Measurements from ENCODE around the gene ATXN8OS. TPM values are rescaled to one million over a fixed set of nuclear protein-coding genes. Genes with fewer than 3 reads are reported as not detected.

ATXN8OS gene
- polyA plus RNA-seq, 1 of the 3 experiments (the other 2 are of a cell fraction): not detected

DNA sequence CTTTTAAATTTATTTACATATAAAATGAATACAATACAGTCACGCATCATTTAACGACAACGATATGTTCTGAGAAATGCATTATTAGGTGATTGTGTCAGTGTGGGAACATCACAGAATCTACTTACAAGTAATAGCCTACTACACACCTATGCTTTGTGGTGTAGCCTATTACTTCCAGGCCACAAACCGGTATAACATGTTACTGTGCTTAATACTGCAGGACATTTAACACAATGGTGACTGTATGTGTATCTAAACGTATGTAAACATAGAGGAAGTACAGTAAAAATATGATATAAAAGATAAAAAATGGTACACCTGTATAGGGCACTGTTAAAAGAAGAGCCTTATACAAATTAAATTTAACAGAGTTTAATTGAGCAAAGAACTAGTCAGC is 63.1 kb downstream of the ATXN8OS start:
- CTCF ChIA-PET: no interaction called here

GRCh38 chr13:70171151-70171550 is 63.5 kb downstream of the ATXN8OS start:
- Histone ChIP-seq H3K4me2 (no peak overlapping the region), H3K9ac (no peak overlapping the region), H3K36me3 (replicated peaks in 1 of 2; ENCODE audit: control insufficient read depth in 1 of 2, insufficient read depth in 2 of 2, low read length in 1 of 2) (no peaks in the 10 kb centered on the region), H3K9me3 (no peaks in the 10 kb centered on the region), H2AFZ (ENCODE audit: low read depth) (no peak overlapping the region), H3K9me2 (no peaks in the 10 kb centered on the region), H3K27ac (ENCODE audit: low read depth in 2 of 2, low read length in 1 of 2) (no peak overlapping the region), H3K27me3 (ENCODE audit: insufficient read depth) (no peaks in the 10 kb centered on the region), H3K4me1 (ENCODE audit: control insufficient read depth in 1 of 2, insufficient read depth in 2 of 2, low read depth in 1 of 2, low read length in 1 of 2) (no peaks in the 10 kb centered on the region), H4K20me1 (ENCODE audit: insufficient read depth) (no peaks in the 10 kb centered on the region), H3K4me3 (ENCODE audit: low read depth in 2 of 2, low read length in 1 of 2) (no peak overlapping the region), H3K79me2 (ENCODE audit: insufficient read depth) (no peaks in the 10 kb centered on the region), H3F3A (replicated peaks; ENCODE audit: insufficient read depth) (no peaks in the 10 kb centered on the region)
- ChIA-PET POLR2A (no interaction called here), CTCF (no interaction called here)
- 17% methylated on average over 3 of the region's 3 CpGs for WGBS (ENCODE audit: low lambda C conversion rate)
- no peak for DNase-seq
- TF ChIP-seq TEAD4 (IDR thresholded peaks at IDR 0.05; ENCODE audit: borderline replicate concordance, insufficient read depth): no peak
- TF ChIP-seq IRF3 (IDR thresholded peaks at IDR 0.05; ENCODE audit: low read depth, low read length): no peak
- TF ChIP-seq MEF2A (IDR thresholded peaks at IDR 0.05; ENCODE audit: borderline replicate concordance, low read depth): no peak
- TF ChIP-seq TCF12 (IDR thresholded peaks at IDR 0.05): no peak
- TF ChIP-seq GABPA (IDR thresholded peaks at IDR 0.05; ENCODE audit: low read depth): no peak
- TF ChIP-seq ELF1 (IDR thresholded peaks at IDR 0.05): no peak
- TF ChIP-seq RFX5 (IDR thresholded peaks at IDR 0.05; ENCODE audit: low read length): no peak
- TF ChIP-seq, protein P1, sequence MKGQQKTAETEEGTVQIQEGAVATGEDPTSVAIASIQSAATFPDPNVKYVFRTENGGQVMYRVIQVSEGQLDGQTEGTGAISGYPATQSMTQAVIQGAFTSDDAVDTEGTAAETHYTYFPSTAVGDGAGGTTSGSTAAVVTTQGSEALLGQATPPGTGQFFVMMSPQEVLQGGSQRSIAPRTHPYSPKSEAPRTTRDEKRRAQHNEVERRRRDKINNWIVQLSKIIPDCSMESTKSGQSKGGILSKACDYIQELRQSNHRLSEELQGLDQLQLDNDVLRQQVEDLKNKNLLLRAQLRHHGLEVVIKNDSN (IDR thresholded peaks at IDR 0.05; ENCODE audit: borderline replicate concordance, low read depth): no peak
- no peak for TF ChIP-seq YY1 (IDR thresholded peaks at IDR 0.05; ENCODE audit: low read depth)
- no peak for TF ChIP-seq EZH2phosphoT487 (IDR thresholded peaks at IDR 0.05; ENCODE audit: borderline replicate concordance, low read depth)
- TF ChIP-seq POLR2AphosphoS5 (IDR thresholded peaks at IDR 0.05; ENCODE audit: low read depth, low read length): no peak
- no peak for TF ChIP-seq MXI1 (IDR thresholded peaks at IDR 0.05; ENCODE audit: low read depth, low read length)
- no peak for TF ChIP-seq RCOR1 (IDR thresholded peaks at IDR 0.05; ENCODE audit: low read length)
- TF ChIP-seq, protein P2, sequence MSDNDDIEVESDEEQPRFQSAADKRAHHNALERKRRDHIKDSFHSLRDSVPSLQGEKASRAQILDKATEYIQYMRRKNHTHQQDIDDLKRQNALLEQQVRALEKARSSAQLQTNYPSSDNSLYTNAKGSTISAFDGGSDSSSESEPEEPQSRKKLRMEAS (IDR thresholded peaks at IDR 0.05; ENCODE audit: low read depth): no peak
- no peak for TF ChIP-seq ZBTB33 (IDR thresholded peaks at IDR 0.05; ENCODE audit: borderline replicate concordance, low read depth)
- TF ChIP-seq FOSL2 (IDR thresholded peaks at IDR 0.05; ENCODE audit: borderline replicate concordance, low read depth): no peak

More for the DNA sequence above, 63.1 kb downstream of the ATXN8OS start:
- no peaks in the 10 kb centered on the region for H4K20me1 ChIP-seq (ENCODE audit: insufficient read depth)
- H3K4me3 ChIP-seq (ENCODE audit: low read depth in 2 of 2, low read length in 1 of 2): no peak overlapping the region
- no peak overlapping the region for H3K27ac ChIP-seq (ENCODE audit: low read depth in 2 of 2, low read length in 1 of 2)
- H3K9me2 ChIP-seq: no peaks in the 10 kb centered on the region
- no peaks in the 10 kb centered on the region for H3K4me1 ChIP-seq (ENCODE audit: control insufficient read depth in 1 of 2, insufficient read depth in 2 of 2, low read depth in 1 of 2, low read length in 1 of 2)
- H3K27me3 ChIP-seq (ENCODE audit: insufficient read depth): no peaks in the 10 kb centered on the region
- POLR2A ChIA-PET: no interaction called here
- no peaks in the 10 kb centered on the region for H3K36me3 ChIP-seq (replicated peaks in 1 of 2; ENCODE audit: control insufficient read depth in 1 of 2, insufficient read depth in 2 of 2, low read length in 1 of 2)
- H2AFZ ChIP-seq (ENCODE audit: low read depth): no peak overlapping the region
- H3K79me2 ChIP-seq (ENCODE audit: insufficient read depth): no peaks in the 10 kb centered on the region
- no peak overlapping the region for H3K4me2 ChIP-seq
- no peak for DNase-seq
- no peaks in the 10 kb centered on the region for H3F3A ChIP-seq (replicated peaks; ENCODE audit: insufficient read depth)
- no peaks in the 10 kb centered on the region for H3K9me3 ChIP-seq
- TF ChIP-seq TAF1 (IDR thresholded peaks at IDR 0.05; ENCODE audit: borderline replicate concordance, low read depth, low read length): no peak
- TF ChIP-seq MXI1 (IDR thresholded peaks at IDR 0.05; ENCODE audit: low read depth, low read length): no peak
- TF ChIP-seq, protein P3, sequence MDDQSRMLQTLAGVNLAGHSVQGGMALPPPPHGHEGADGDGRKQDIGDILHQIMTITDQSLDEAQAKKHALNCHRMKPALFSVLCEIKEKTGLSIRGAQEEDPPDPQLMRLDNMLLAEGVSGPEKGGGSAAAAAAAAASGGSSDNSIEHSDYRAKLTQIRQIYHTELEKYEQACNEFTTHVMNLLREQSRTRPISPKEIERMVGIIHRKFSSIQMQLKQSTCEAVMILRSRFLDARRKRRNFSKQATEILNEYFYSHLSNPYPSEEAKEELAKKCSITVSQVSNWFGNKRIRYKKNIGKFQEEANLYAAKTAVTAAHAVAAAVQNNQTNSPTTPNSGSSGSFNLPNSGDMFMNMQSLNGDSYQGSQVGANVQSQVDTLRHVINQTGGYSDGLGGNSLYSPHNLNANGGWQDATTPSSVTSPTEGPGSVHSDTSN (IDR thresholded peaks at IDR 0.05): no peak
- H3K9ac ChIP-seq: no peak overlapping the region
- 68% methylated on average over 5 of the region's 5 CpGs for WGBS (ENCODE audit: low lambda C conversion rate)
